ENCODE data around the gene LGALS4.

- TF ChIP-seq GATA1 (IDR thresholded peaks at IDR 0.05; ENCODE audit: low read depth, low read length), result no peak
- TF ChIP-seq POLR2A (IDR thresholded peaks at IDR 0.05; ENCODE audit: low read length), result no peak
Measured at GRCh38 chr19:38778733-38779132, 34.0 kb downstream of the LGALS4 start.
